Calu3 (cell line): Measurements from ENCODE around the gene IQSEC3. TPM values are rescaled to one million over a fixed set of nuclear protein-coding genes. Genes with fewer than 3 reads are reported as not detected.

Source experiments
- BruUV-seq: library from RNA; stranded (reverse); fragments of 400-500 nt; replicated peaks from 2 replicates; lab custom pipeline; 2021; lab: Mats Ljungman, UMichigan
- CTCF ChIA-PET: fragments of 300-600 bp; sonication (Branson Sonifier 250); formaldehyde crosslinking; loops from one replicate; lab custom pipeline; 2022; ENCODE audit warnings: antibody characterized with exemption; lab: Charles Lee
- DNase-seq: peaks from one replicate; pipeline ENCODE4 v3.0.0; 2022
- H3K27ac Mint-ChIP-seq: one replicate; pipeline ENCODE4 v1.8.0; 2022; ENCODE audit warnings: mixed read lengths; ENCODE audit not compliant: unreplicated experiment
- H3K27me3 Mint-ChIP-seq: one replicate; pipeline ENCODE4 v1.8.0; 2022; ENCODE audit warnings: mixed read lengths; ENCODE audit not compliant: unreplicated experiment
- H3K36me3 Mint-ChIP-seq: one replicate; pipeline ENCODE4 v1.8.0; 2022; ENCODE audit warnings: mild to moderate bottlenecking, moderate library complexity, mixed read lengths; ENCODE audit not compliant: insufficient read depth, unreplicated experiment
- H3K4me1 Mint-ChIP-seq: one replicate; pipeline ENCODE4 v1.8.0; 2022; ENCODE audit warnings: mild to moderate bottlenecking, low read depth, mixed read lengths; ENCODE audit not compliant: unreplicated experiment
- H3K4me3 Mint-ChIP-seq: one replicate; pipeline ENCODE4 v1.8.0; 2022; ENCODE audit warnings: mild to moderate bottlenecking, low read depth, moderate library complexity, mixed read lengths; ENCODE audit not compliant: unreplicated experiment
- H3K9me3 Mint-ChIP-seq: one replicate; pipeline ENCODE4 v1.8.0; 2022; ENCODE audit warnings: low read depth, mixed read lengths; ENCODE audit not compliant: unreplicated experiment
- CTCF ChIP-seq: fragments of 200-600 bp; IDR thresholded peaks from one replicate; pipeline ENCODE4 v1.8.0; 2022; ENCODE audit warnings: antibody characterized with exemption; ENCODE audit not compliant: unreplicated experiment
- intact Hi-C: fragments of 100-400 bp; cut with micrococcal nuclease; formaldehyde crosslinking; loops from one replicate; pipeline ENCODE4 v1.10.0; 2022; ENCODE audit not compliant: unreplicated experiment
- total RNA-seq: library from RNA; stranded (reverse); gene quantifications from 2 replicates; pipeline ENCODE4 v1.2.3, GENCODE V29; 2022

The IQSEC3 gene
- total RNA-seq, 1 experiment from 2014 or later, result not detected

GRCh38 chr12:144650-145284 is 78.2 kb downstream of the IQSEC3 start:
- Mint-ChIP-seq H3K27ac (no peak overlapping the region), H3K4me1 (peaks cover 17% of the 10 kb centered on the region), H3K9me3 (no peaks in the 10 kb centered on the region), H3K27me3 (peaks cover 72% of the 10 kb centered on the region), H3K4me3 (no peak overlapping the region), H3K36me3 (no peaks in the 10 kb centered on the region)
- BruUV-seq, result no TSS peak
- intact Hi-C loops, result no loop called here
- TF ChIP-seq CTCF, result no peak
- DNase-seq, result peak; percentile 6
- CTCF ChIA-PET, result interaction anchor here (1.1 to 1.4 kb wide), 2 partner anchors 9 to 36 kb away, joined by 3 to 4 read pairs; no protein-coding TSS in a partner anchor

- no peak overlapping the region for H3K27ac Mint-ChIP-seq
- peaks cover 72% of the 10 kb centered on the region for H3K27me3 Mint-ChIP-seq
- H3K4me1 Mint-ChIP-seq, result peaks cover 17% of the 10 kb centered on the region
- no peaks in the 10 kb centered on the region for H3K9me3 Mint-ChIP-seq
- TF ChIP-seq CTCF, result no peak
- DNase-seq, result no peak
- BruUV-seq, result no TSS peak
- CTCF ChIA-PET, result interaction anchor here (1.1 to 1.4 kb wide), 2 partner anchors 8 to 37 kb away, joined by 3 to 4 read pairs; no protein-coding TSS in a partner anchor
- intact Hi-C loops, result no loop called here
- H3K36me3 Mint-ChIP-seq, result no peaks in the 10 kb centered on the region
- no peak overlapping the region for H3K4me3 Mint-ChIP-seq
Observed at GRCh38 chr12:145369-145960, 78.9 kb downstream of the IQSEC3 start.

- H3K36me3 Mint-ChIP-seq, result no peaks in the 10 kb centered on the region
- intact Hi-C loops, result no loop called here
- peaks cover 72% of the 10 kb centered on the region for H3K27me3 Mint-ChIP-seq
- peaks cover 17% of the 10 kb centered on the region for H3K4me1 Mint-ChIP-seq
- BruUV-seq, result no TSS peak
- DNase-seq, result no peak
- CTCF ChIA-PET, result no interaction called here
- no peak for TF ChIP-seq CTCF
- H3K4me3 Mint-ChIP-seq, result no peak overlapping the region
- no peaks in the 10 kb centered on the region for H3K9me3 Mint-ChIP-seq
- H3K27ac Mint-ChIP-seq, result no peak overlapping the region
Observed at GRCh38 chr12:147242-147641, 80.7 kb downstream of the IQSEC3 start.

GRCh38 chr12:148676-149416 is 82.3 kb downstream of the IQSEC3 start:
- H3K36me3 Mint-ChIP-seq, result no peaks in the 10 kb centered on the region
- no peak for DNase-seq

More at GRCh38 chr12:148676-149416, 82.3 kb downstream of the IQSEC3 start:
- TF ChIP-seq CTCF, result no peak
- CTCF ChIA-PET, result no interaction called here
- H3K9me3 Mint-ChIP-seq, result no peaks in the 10 kb centered on the region
- BruUV-seq, result no TSS peak
- H3K4me1 Mint-ChIP-seq, result peaks cover 12% of the 10 kb centered on the region
- no peak overlapping the region for H3K27ac Mint-ChIP-seq
- peaks cover 72% of the 10 kb centered on the region for H3K27me3 Mint-ChIP-seq
- H3K4me3 Mint-ChIP-seq, result no peak overlapping the region
- intact Hi-C loops, result no loop called here
